Measurements from ENCODE around the gene PI4K2B.
"Not testable (repeated sequence)": the region's sequence is repeated elsewhere in the genome, so short reads cannot be mapped to it uniquely, and the experiment has no call there.

The PI4K2B gene

GRCh38 chr4:25308306-25308705 lies 74.5 kb downstream of the PI4K2B start:
- DNase-seq: no peak

GRCh38 chr4:25308761-25309160 lies 74.9 kb downstream of the PI4K2B start:
- no peak for DNase-seq

GRCh38 chr4:25310066-25310802 lies 76.4 kb downstream of the PI4K2B start:
- DNase-seq: no peak

GRCh38 chr4:25310803-25311166 lies 77.0 kb downstream of the PI4K2B start:
- no peak for DNase-seq

GRCh38 chr4:25312496-25313200 lies 78.8 kb downstream of the PI4K2B start, which contains the start of gene ZCCHC4:
TSS of gene ZCCHC4 (plus strand) at chr4:25312774. CDS start at chr4:25312810, 36 bp downstream.
- DNase-seq: peak; percentile 68 to 84

GRCh38 chr4:25313201-25313895 lies 79.5 kb downstream of the PI4K2B start:
- peak in 1 of 2 experiments; percentile 23 for DNase-seq

GRCh38 chr4:25320336-25320735 lies 86.5 kb downstream of the PI4K2B start:
- DNase-seq: no peak

GRCh38 chr4:25320773-25321172 lies 86.9 kb downstream of the PI4K2B start:
- no peak for DNase-seq

- DNase-seq: no peak
Measured at GRCh38 chr4:25321703-25322102, 87.9 kb downstream of the PI4K2B start.

GRCh38 chr4:25328463-25328862 lies 94.6 kb downstream of the PI4K2B start:
- not testable (repeated sequence) for DNase-seq

Measured in SW 1271 (cell line).